Neural progenitor cell (in vitro differentiated cells): ENCODE results near the gene PBX1. TPM values are rescaled to one million over a fixed set of nuclear protein-coding genes. Genes with fewer than 3 reads are reported as not detected.
A peak's percentile ranks its signal among the peaks of the same experiment; 100 is the strongest.

ENCODE experiments used
- DNase-seq: peaks from one replicate; pipeline ENCODE4 v3.0.0-alpha.2; 2016; ENCODE audit warnings: low spot score
- H2AFZ ChIP-seq: fragments of 200-600 bp; sonication (generic); replicated peaks from 2 replicates; pipeline ENCODE4 v1.6.1; 2016; ENCODE audit warnings: antibody characterized with exemption
- H3F3A ChIP-seq: fragments of 200-600 bp; sonication (generic); 2 replicates; pipeline ENCODE4 v1.6.1; 2016; ENCODE audit warnings: antibody characterized with exemption, low read depth
- H3K27ac ChIP-seq: fragments of 200-600 bp; sonication (generic); 2 replicates; pipeline ENCODE4 v1.5.1; 2016; ENCODE audit warnings: mild to moderate bottlenecking
- H3K27me3 ChIP-seq: fragments of 200-600 bp; sonication (generic); 2 replicates; pipeline ENCODE4 v1.6.1; 2016; ENCODE audit warnings: mild to moderate bottlenecking, moderate library complexity
- H3K36me3 ChIP-seq: fragments of 200-600 bp; sonication (generic); 2 replicates; pipeline ENCODE4 v1.5.1; 2016
- H3K4me1 ChIP-seq: fragments of 200-600 bp; sonication (generic); 2 replicates; pipeline ENCODE4 v1.6.1; 2016; ENCODE audit warnings: mixed run types
- H3K4me2 ChIP-seq: fragments of 200-600 bp; sonication (generic); 2 replicates; pipeline ENCODE4 v1.6.1; 2016
- H3K4me3 ChIP-seq: fragments of 200-600 bp; sonication (generic); 2 replicates; pipeline ENCODE4 v1.5.1; 2016
- H3K79me2 ChIP-seq: fragments of 200-600 bp; sonication (generic); 2 replicates; pipeline ENCODE4 v1.6.1; 2016; ENCODE audit warnings: low read depth
- H3K9ac ChIP-seq: fragments of 200-600 bp; sonication (generic); 2 replicates; pipeline ENCODE4 v1.6.1; 2016
- H3K9me3 ChIP-seq: fragments of 200-600 bp; sonication (generic); 2 replicates; pipeline ENCODE4 v1.5.1; 2016; ENCODE audit warnings: low read depth
- H4K20me1 ChIP-seq: fragments of 200-600 bp; sonication (generic); 2 replicates; pipeline ENCODE4 v1.6.1; 2016; ENCODE audit warnings: low read depth
- H3K27ac Mint-ChIP-seq: 3 replicates; pipeline ENCODE4 v1.8.0; 2021; ENCODE audit warnings: mixed read lengths
- H3K27me3 Mint-ChIP-seq: 2 replicates; pipeline ENCODE4 v1.8.0; 2022; ENCODE audit warnings: low read depth, mild to moderate bottlenecking, inconsistent platforms, moderate library complexity, mixed read lengths; ENCODE audit not compliant: insufficient read depth
- H3K36me3 Mint-ChIP-seq: 3 replicates; pipeline ENCODE4 v1.8.0; 2021; ENCODE audit warnings: mixed read lengths
- H3K4me1 Mint-ChIP-seq: 3 replicates; pipeline ENCODE4 v1.8.0; 2021; ENCODE audit warnings: mixed read lengths
- H3K4me3 Mint-ChIP-seq: 3 replicates; pipeline ENCODE4 v1.8.0; 2021; ENCODE audit warnings: mild to moderate bottlenecking, moderate library complexity, mixed read lengths
- H3K9me3 Mint-ChIP-seq: 3 replicates; pipeline ENCODE4 v1.8.0; 2020; ENCODE audit warnings: mixed read lengths
- CTCF ChIP-seq: fragments of 200-600 bp; sonication (generic); IDR thresholded peaks from 2 replicates; pipeline ENCODE4 v1.5.1; 2017; ENCODE audit warnings: antibody characterized with exemption, mild to moderate bottlenecking
- EZH2 ChIP-seq: fragments of 200-600 bp; sonication (generic); IDR thresholded peaks from 2 replicates; pipeline ENCODE4 v1.6.1; 2017; ENCODE audit warnings: antibody characterized with exemption, mild to moderate bottlenecking, moderate library complexity
- EZH2phosphoT487 ChIP-seq: fragments of 200-600 bp; sonication (generic); IDR thresholded peaks from 2 replicates; pipeline ENCODE4 v1.6.1; 2017; ENCODE audit warnings: antibody characterized with exemption
- total RNA-seq: library from RNA; depleted of rRNA; stranded (reverse); fragments of >200 nt; gene quantifications from 2 replicates; pipeline ENCODE4 v1.2.3, GENCODE V29; 2015; ENCODE audit warnings: low replicate concordance

PBX1 gene
- total RNA-seq, 1 donor from 2014 or later: 91.1 TPM

- Histone ChIP-seq H3K4me1 (peaks cover 54% of the 10 kb centered on the region), H3K9me3 (no peaks in the 10 kb centered on the region), H4K20me1 (peaks cover 57% of the 10 kb centered on the region), H3K4me3 (peak overlapping the region; percentile 81), H3K4me2 (peak overlapping the region; percentile 93), H3K36me3 (no peaks in the 10 kb centered on the region), H3K79me2 (peaks cover 79% of the 10 kb centered on the region), H3K27ac (no peak overlapping the region), H2AFZ (no peak overlapping the region), H3K27me3 (no peaks in the 10 kb centered on the region), H3F3A (peaks cover 22% of the 10 kb centered on the region), H3K9ac (no peak overlapping the region)
- H3K27me3 Mint-ChIP-seq: no peaks in the 10 kb centered on the region
- no peak for TF ChIP-seq EZH2phosphoT487
- TF ChIP-seq EZH2: no peak
- no peak for TF ChIP-seq CTCF
- DNase-seq: no peak
- H3K4me1 Mint-ChIP-seq: peaks cover 61% of the 10 kb centered on the region
- peaks cover 8% of the 10 kb centered on the region for H3K36me3 Mint-ChIP-seq
- peak overlapping the region; percentile 100 for H3K4me3 Mint-ChIP-seq
- H3K27ac Mint-ChIP-seq: no peak overlapping the region
- H3K9me3 Mint-ChIP-seq: peaks cover under 1% of the 10 kb centered on the region
These were observed 3.5 kb downstream of the PBX1 start for GRCh38 chr1:164562511-164562910.

- no peak for DNase-seq
- peaks cover 13% of the 10 kb centered on the region for H3K36me3 Mint-ChIP-seq
- peak overlapping the region; percentile 18 for H3K27ac ChIP-seq
- no peaks in the 10 kb centered on the region for H3K36me3 ChIP-seq
- TF ChIP-seq EZH2phosphoT487: no peak
- no peak for TF ChIP-seq EZH2
- TF ChIP-seq CTCF: no peak
- H3K9me3 ChIP-seq: no peaks in the 10 kb centered on the region
- H3K4me2 ChIP-seq: peak overlapping the region; percentile 93
- no peaks in the 10 kb centered on the region for H3K27me3 ChIP-seq
- peaks cover 62% of the 10 kb centered on the region for H4K20me1 ChIP-seq
- no peak overlapping the region for H3K9ac ChIP-seq
- no peak overlapping the region for H2AFZ ChIP-seq
- H3K4me1 Mint-ChIP-seq: peaks cover 56% of the 10 kb centered on the region
- peaks cover 84% of the 10 kb centered on the region for H3K79me2 ChIP-seq
- peaks cover 22% of the 10 kb centered on the region for H3F3A ChIP-seq
- no peaks in the 10 kb centered on the region for H3K27me3 Mint-ChIP-seq
- no peak overlapping the region for H3K27ac Mint-ChIP-seq
- H3K4me1 ChIP-seq: peaks cover 53% of the 10 kb centered on the region
- H3K9me3 Mint-ChIP-seq: peaks cover 2% of the 10 kb centered on the region
- peak overlapping the region; percentile 100 for H3K4me3 Mint-ChIP-seq
- H3K4me3 ChIP-seq: peak overlapping the region; percentile 81
These were observed 4.0 kb downstream of the PBX1 start for GRCh38 chr1:164562947-164563520.

- peaks cover 5% of the 10 kb centered on the region for H3K9me3 Mint-ChIP-seq
- H3K27ac ChIP-seq: no peak overlapping the region
- peaks cover 66% of the 10 kb centered on the region for H4K20me1 ChIP-seq
- peak overlapping the region; percentile 100 for H3K4me3 Mint-ChIP-seq
- peaks cover 22% of the 10 kb centered on the region for H3F3A ChIP-seq
- no peak overlapping the region for H3K9ac ChIP-seq
- H3K36me3 Mint-ChIP-seq: peaks cover 21% of the 10 kb centered on the region
- H3K27me3 ChIP-seq: no peaks in the 10 kb centered on the region
- peaks cover 50% of the 10 kb centered on the region for H3K4me1 Mint-ChIP-seq
- peak overlapping the region; percentile 81 for H3K4me3 ChIP-seq
- H3K4me1 ChIP-seq: peaks cover 50% of the 10 kb centered on the region
- no peak overlapping the region for H2AFZ ChIP-seq
- H3K4me2 ChIP-seq: peak overlapping the region; percentile 93
- no peaks in the 10 kb centered on the region for H3K36me3 ChIP-seq
- H3K27me3 Mint-ChIP-seq: no peaks in the 10 kb centered on the region
- H3K27ac Mint-ChIP-seq: peak overlapping the region; percentile 37
- TF ChIP-seq EZH2phosphoT487 (no peak), EZH2 (no peak), CTCF (no peak)
- peak; percentile 29 for DNase-seq
- H3K9me3 ChIP-seq: no peaks in the 10 kb centered on the region
- H3K79me2 ChIP-seq: peaks cover 92% of the 10 kb centered on the region
These were observed 4.9 kb downstream of the PBX1 start for GRCh38 chr1:164563721-164564360.
